Measurements from ENCODE around the gene STRA6. TPM values are rescaled to one million over a fixed set of nuclear protein-coding genes. Genes with fewer than 3 reads are reported as not detected.

The STRA6 gene
- total RNA-seq, 1 donor from 2014 or later: not detected

- no peak overlapping the region for H3K27ac ChIP-seq
- H3K4me1 ChIP-seq: peaks cover 21% of the 10 kb centered on the region
- ATAC-seq (no peak), DNase-seq (no peak)
- no peak overlapping the region for H3K4me3 ChIP-seq
- H3K9me3 ChIP-seq: no peaks in the 10 kb centered on the region
- TF ChIP-seq CTCF (IDR thresholded peaks at IDR 0.05): no peak
- no peaks in the 10 kb centered on the region for H3K27me3 ChIP-seq
- no peaks in the 10 kb centered on the region for H3K36me3 ChIP-seq
- intact Hi-C loops (cut with DNase I): no loop called here
Observed at GRCh38 chr15:74197176-74197965, 5.2 kb downstream of the STRA6 start.

GRCh38 chr15:74196175-74196574 is 6.4 kb downstream of the STRA6 start:
- H3K27ac ChIP-seq: no peak overlapping the region
- H3K4me3 ChIP-seq: no peak overlapping the region
- no peaks in the 10 kb centered on the region for H3K36me3 ChIP-seq
- H3K9me3 ChIP-seq: no peaks in the 10 kb centered on the region
- H3K4me1 ChIP-seq: peaks cover 21% of the 10 kb centered on the region
- intact Hi-C loops (cut with DNase I): no loop called here
- no peak for TF ChIP-seq CTCF (IDR thresholded peaks at IDR 0.05)
- no peak for DNase-seq
- ATAC-seq: peak; percentile 68
- H3K27me3 ChIP-seq: no peaks in the 10 kb centered on the region

GRCh38 chr15:74194572-74195559 is 7.7 kb downstream of the STRA6 start:
- Histone ChIP-seq H3K36me3 (no peaks in the 10 kb centered on the region), H3K27me3 (no peaks in the 10 kb centered on the region), H3K4me1 (peaks cover 13% of the 10 kb centered on the region), H3K27ac (no peak overlapping the region), H3K4me3 (no peak overlapping the region), H3K9me3 (no peaks in the 10 kb centered on the region)
- TF ChIP-seq CTCF (IDR thresholded peaks at IDR 0.05): no peak
- DNase-seq (no peak), ATAC-seq (no peak)
- intact Hi-C loops (cut with DNase I): no loop called here

- no peak for TF ChIP-seq CTCF (IDR thresholded peaks at IDR 0.05)
- peaks cover 13% of the 10 kb centered on the region for H3K4me1 ChIP-seq
- H3K27me3 ChIP-seq: no peaks in the 10 kb centered on the region
- intact Hi-C loops (cut with DNase I): no loop called here
- no peak overlapping the region for H3K4me3 ChIP-seq
- H3K27ac ChIP-seq: no peak overlapping the region
- no peak for ATAC-seq
- no peaks in the 10 kb centered on the region for H3K9me3 ChIP-seq
- DNase-seq: no peak
- H3K36me3 ChIP-seq: no peaks in the 10 kb centered on the region
Observed at GRCh38 chr15:74193905-74194304, 8.7 kb downstream of the STRA6 start.

- no peak for ATAC-seq
- intact Hi-C loops (cut with DNase I): no loop called here
- Histone ChIP-seq H3K9me3 (no peaks in the 10 kb centered on the region), H3K36me3 (no peaks in the 10 kb centered on the region), H3K27ac (no peak overlapping the region), H3K4me3 (no peak overlapping the region), H3K4me1 (peaks cover 13% of the 10 kb centered on the region), H3K27me3 (no peaks in the 10 kb centered on the region)
- no peak for DNase-seq
- TF ChIP-seq CTCF (IDR thresholded peaks at IDR 0.05): no peak
Observed at GRCh38 chr15:74193299-74193718, 9.3 kb downstream of the STRA6 start.
